PFSK-1 (cell line): ENCODE measurements around the gene OR10P1.

Experiments
- POLR2AphosphoS5 ChIP-seq: IDR thresholded peaks from 2 replicates; pipeline ENCODE4 v1.6.1; 2012; ENCODE audit warnings: low read depth, mild to moderate bottlenecking, control low read depth, low read length, moderate library complexity
- SIN3A ChIP-seq: IDR thresholded peaks from 2 replicates; pipeline ENCODE4 v1.6.1; 2012; ENCODE audit warnings: mild to moderate bottlenecking, low read length, moderate library complexity, borderline replicate concordance; ENCODE audit not compliant: insufficient read depth

GRCh38 chr12:55642267-55642666, 5.6 kb downstream of the OR10P1 start:
- TF ChIP-seq POLR2AphosphoS5: no peak
- no peak for TF ChIP-seq SIN3A
